ENCODE results near the gene SLC10A4.
"Not testable (repeated sequence)": the region's sequence is repeated elsewhere in the genome, so short reads cannot be mapped to it uniquely, and the experiment has no call there.

Gene SLC10A4, protein sequence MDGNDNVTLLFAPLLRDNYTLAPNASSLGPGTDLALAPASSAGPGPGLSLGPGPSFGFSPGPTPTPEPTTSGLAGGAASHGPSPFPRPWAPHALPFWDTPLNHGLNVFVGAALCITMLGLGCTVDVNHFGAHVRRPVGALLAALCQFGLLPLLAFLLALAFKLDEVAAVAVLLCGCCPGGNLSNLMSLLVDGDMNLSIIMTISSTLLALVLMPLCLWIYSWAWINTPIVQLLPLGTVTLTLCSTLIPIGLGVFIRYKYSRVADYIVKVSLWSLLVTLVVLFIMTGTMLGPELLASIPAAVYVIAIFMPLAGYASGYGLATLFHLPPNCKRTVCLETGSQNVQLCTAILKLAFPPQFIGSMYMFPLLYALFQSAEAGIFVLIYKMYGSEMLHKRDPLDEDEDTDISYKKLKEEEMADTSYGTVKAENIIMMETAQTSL

GRCh38 chr4:48483006-48483776 is at the start of gene SLC10A4:
SLC10A4 (plus strand) TSS chr4:48483343; CDS start chr4:48483562, 219 bp downstream.
- DNase-seq: peak; percentile 52 to 62

DNA sequence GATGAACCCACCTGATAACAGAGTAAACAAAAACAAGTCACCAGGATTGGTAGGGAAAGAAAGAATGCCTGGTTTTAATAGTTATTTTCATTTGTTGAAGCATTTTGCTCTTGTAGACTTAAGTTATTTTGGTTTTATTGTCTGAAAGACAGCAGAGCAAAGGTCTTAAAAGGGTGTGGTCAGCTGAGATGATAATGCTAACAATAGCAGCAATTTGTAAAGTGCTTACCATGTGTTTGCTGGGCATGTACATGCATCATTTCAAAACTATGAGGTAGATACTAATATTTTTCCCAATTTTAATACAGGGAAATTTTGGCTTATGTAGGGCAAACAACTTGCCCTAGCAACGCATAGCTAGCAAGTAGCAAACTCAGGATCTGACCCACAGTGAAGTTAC is 46.8 kb upstream of the SLC10A4 start:
- DNase-seq: no peak

- no peak for DNase-seq
Observed at GRCh38 chr4:48439988-48440387, 43.2 kb upstream of the SLC10A4 start.

- peak; percentile 69 to 72 for DNase-seq
Observed at GRCh38 chr4:48440914-48441313, 42.2 kb upstream of the SLC10A4 start.

GRCh38 chr4:48445704-48446103 is 37.4 kb upstream of the SLC10A4 start:
- DNase-seq: peak; percentile 46 to 68

GRCh38 chr4:48446642-48447041 is 36.5 kb upstream of the SLC10A4 start:
- DNase-seq: no peak

GRCh38 chr4:48449151-48449550 is 34.0 kb upstream of the SLC10A4 start:
- DNase-seq: no peak

- DNase-seq: no peak
Observed at GRCh38 chr4:48450740-48451139, 32.4 kb upstream of the SLC10A4 start.

- DNase-seq: not testable (repeated sequence)
Observed at GRCh38 chr4:48451656-48452055, 31.5 kb upstream of the SLC10A4 start.

GRCh38 chr4:48454591-48454990 is 28.6 kb upstream of the SLC10A4 start:
- no peak for DNase-seq

DNA sequence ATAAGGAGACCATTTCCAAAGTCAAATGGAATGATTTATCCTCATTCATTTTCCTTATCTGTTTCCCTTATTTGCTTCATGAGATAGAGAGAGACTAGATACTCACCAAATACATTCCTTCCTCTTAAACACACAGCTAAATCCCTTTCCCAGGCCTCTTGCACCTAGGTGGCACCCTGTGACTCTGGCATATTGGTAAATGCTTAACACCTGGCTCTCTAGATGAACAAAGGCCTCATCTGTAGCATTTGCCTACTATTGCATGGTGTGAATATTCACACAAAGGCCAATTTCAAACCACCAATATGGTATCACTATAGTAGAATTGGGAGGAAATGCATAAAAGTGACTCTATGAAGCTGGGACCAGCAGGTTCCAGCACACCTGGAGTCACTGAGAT is 22.1 kb upstream of the SLC10A4 start:
- DNase-seq: no peak

DNA sequence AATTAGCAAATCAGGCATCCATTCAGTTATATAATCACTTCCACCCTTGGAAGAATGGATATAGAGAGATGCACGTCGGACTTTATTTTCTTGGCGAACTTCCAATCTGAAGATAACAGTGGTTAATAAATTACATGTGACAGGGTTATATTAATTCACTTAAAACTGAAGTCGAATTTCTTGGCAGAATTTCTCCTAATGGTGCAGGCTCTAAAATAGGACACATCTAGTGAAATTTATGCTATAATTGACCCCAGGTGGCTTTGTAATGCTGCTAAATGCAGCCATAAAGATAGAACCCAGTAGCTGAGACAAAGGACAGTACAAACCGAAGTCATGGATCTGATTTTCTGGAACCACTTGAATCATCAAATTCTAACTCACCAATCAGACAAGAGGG is 20.8 kb upstream of the SLC10A4 start:
- no peak for DNase-seq

GRCh38 chr4:48467442-48467841 is 15.7 kb upstream of the SLC10A4 start:
- DNase-seq: no peak

GRCh38 chr4:48467891-48468290 is 15.3 kb upstream of the SLC10A4 start:
- no peak for DNase-seq

GRCh38 chr4:48470137-48470536 is 13.0 kb upstream of the SLC10A4 start:
- no peak for DNase-seq

- no peak for DNase-seq
Observed at GRCh38 chr4:48470570-48470969, 12.6 kb upstream of the SLC10A4 start.

DNA sequence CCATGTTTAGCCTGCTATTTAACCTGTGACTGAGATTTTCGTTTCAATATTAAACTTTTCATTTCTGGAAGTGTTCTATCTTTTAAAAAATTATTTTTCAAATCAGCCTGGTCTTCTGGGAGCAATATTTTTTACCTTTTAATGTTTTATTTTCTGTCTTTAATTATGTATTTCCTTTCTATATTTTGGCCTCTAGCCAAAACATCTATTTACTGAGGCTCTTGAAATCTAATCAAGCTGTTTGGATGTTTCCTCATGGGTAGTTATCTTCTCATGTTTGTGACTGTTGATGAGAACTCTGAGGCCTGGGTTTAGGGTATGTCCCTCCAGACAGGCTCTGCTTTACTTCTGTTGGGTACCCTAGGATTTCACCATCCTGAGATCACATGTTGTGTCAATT is 10.3 kb upstream of the SLC10A4 start:
- no peak for DNase-seq

DNA sequence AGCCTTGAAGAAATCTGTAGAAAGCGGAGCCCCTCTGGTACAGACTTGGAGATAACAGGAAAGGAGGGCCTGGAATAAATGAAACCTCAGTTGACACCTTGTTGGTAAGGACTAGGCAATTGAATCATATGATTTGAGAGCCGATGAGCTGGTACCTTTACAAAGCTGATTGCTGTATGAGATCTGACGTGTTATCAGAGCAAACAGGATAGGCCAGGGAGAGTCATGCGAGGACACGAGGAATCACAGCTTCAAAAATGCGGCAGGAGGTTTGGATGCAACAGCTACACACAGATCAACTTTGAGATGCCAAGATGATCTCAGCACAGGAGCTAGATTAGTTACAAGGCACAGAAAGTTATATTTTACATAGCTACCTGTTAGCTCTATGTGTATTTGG is 7.4 kb upstream of the SLC10A4 start:
- no peak for DNase-seq

DNA sequence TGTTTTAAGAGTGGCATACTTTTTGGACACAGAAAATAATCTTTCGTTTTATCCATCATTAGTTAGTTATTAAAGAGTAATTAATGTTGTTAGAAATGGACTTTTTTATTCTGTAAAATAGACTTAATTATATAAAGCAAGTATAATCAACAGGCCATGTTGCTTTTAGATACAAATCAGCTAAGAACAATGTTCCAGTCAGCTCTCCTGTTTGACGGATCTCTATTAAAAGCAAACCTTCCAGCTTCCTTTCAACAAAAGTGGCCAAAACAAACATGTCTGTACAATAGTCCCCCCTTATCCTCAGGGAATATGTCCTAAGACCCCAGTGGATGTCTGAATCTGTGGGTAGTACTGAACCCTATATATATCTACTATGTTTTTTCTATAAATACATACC is 4.9 kb upstream of the SLC10A4 start:
- no peak for DNase-seq

- no peak for DNase-seq
Observed at GRCh38 chr4:48481581-48481980, 1.6 kb upstream of the SLC10A4 start.

GRCh38 chr4:48483777-48484493 is 792 bp downstream of the SLC10A4 start:
- DNase-seq: no peak

DNA sequence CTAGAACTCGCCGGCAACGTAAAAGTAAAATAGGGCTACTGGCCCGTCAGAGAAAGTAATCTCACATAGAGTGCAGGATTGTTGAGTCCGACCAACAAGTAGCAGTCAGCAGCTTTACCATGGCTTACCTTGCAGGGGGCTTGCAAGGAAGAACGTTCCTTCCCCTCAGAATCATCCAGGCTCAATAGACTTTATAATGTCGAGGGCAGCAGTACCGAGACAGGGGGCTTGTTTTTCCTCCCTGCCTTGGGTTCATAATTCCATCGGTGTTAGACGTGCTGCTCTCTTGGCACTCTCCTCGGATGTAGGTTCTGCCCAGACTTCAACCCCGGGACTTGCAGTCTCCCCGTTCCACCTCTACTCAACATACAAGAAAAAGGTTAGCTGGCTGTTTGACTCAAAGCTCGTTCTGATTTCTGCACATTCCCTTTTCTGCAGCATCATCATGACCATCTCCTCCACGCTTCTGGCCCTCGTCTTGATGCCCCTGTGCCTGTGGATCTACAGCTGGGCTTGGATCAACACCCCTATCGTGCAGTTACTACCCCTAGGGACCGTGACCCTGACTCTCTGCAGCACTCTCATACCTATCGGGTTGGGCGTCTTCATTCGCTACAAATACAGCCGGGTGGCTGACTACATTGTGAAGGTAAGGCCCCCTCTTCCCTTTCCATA is 1.5 kb downstream of the SLC10A4 start:
- DNase-seq: no peak

DNA sequence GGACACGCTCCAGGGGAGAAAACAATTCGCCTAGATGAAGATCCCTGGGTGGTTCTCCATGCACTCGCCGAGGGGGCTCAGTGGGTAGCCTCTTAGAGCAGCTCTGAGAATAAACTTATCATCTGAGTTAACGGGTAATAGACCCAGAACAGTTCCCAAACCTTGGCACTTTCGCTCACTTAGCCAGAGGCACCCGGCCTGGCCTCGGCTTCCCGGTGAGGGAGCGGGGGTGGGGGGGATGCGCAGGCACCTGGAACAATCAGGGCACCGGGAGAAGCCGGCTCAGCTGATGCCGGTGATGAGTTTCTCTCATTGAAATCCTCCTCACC is 6.5 kb downstream of the SLC10A4 start:
- DNase-seq: no peak
